ENCODE data around the gene ZFYVE21. TPM values are rescaled to one million over a fixed set of nuclear protein-coding genes. Genes with fewer than 3 reads are reported as not detected.
"Not testable (repeated sequence)": the region's sequence is repeated elsewhere in the genome, so short reads cannot be mapped to it uniquely, and the experiment has no call there.

Gene ZFYVE21
- total RNA-seq, 2 experiments from 2014 or later: 17.4 to 18.6 TPM

GRCh38 chr14:103772078-103772712, 56.6 kb downstream of the ZFYVE21 start:
- no peak overlapping the region for H3K27ac Mint-ChIP-seq
- no peaks in the 10 kb centered on the region for H3K27me3 Mint-ChIP-seq
- no peak for ATAC-seq
- no peaks in the 10 kb centered on the region for H3K9me3 Mint-ChIP-seq (ENCODE audit: low read depth)
- CTCF ChIA-PET: no interaction called here
- H3K4me1 Mint-ChIP-seq: no peaks in the 10 kb centered on the region
- no peak overlapping the region for H3K4me3 Mint-ChIP-seq
- DNase-seq: no peak
- H3K36me3 Mint-ChIP-seq: peaks cover 7% of the 10 kb centered on the region

- Mint-ChIP-seq H3K9me3 (ENCODE audit: low read depth) (no peaks in the 10 kb centered on the region), H3K27ac (no peak overlapping the region), H3K36me3 (peaks cover 8% of the 10 kb centered on the region), H3K27me3 (no peaks in the 10 kb centered on the region), H3K4me3 (no peak overlapping the region), H3K4me1 (no peaks in the 10 kb centered on the region)
- CTCF ChIA-PET: interaction anchor here (0.6 kb wide), 1 partner anchor 50 kb away, joined by 3 read pairs; no protein-coding TSS in a partner anchor
- no peak for DNase-seq
- no peak for ATAC-seq
These were observed 57.9 kb downstream of the ZFYVE21 start for GRCh38 chr14:103773521-103773920.

GRCh38 chr14:103775506-103775905, 59.9 kb downstream of the ZFYVE21 start:
- ATAC-seq: no peak
- Mint-ChIP-seq H3K9me3 (ENCODE audit: low read depth) (no peaks in the 10 kb centered on the region), H3K4me3 (no peak overlapping the region), H3K27ac (no peak overlapping the region), H3K36me3 (peaks cover 8% of the 10 kb centered on the region), H3K27me3 (no peaks in the 10 kb centered on the region), H3K4me1 (no peaks in the 10 kb centered on the region)
- CTCF ChIA-PET: no interaction called here
- no peak for DNase-seq

- H3K27me3 Mint-ChIP-seq; ATAC-seq; DNase-seq; H3K4me1 Mint-ChIP-seq; H3K27ac Mint-ChIP-seq; H3K9me3 Mint-ChIP-seq (ENCODE audit: low read depth); CTCF ChIA-PET; H3K36me3 Mint-ChIP-seq; H3K4me3 Mint-ChIP-seq: not testable (repeated sequence)
These were observed 60.7 kb downstream of the ZFYVE21 start for GRCh38 chr14:103776319-103776718.

GRCh38 chr14:103782376-103782775, 66.8 kb downstream of the ZFYVE21 start:
- no peaks in the 10 kb centered on the region for H3K36me3 Mint-ChIP-seq
- DNase-seq: no peak
- H3K27me3 Mint-ChIP-seq: no peaks in the 10 kb centered on the region
- H3K4me1 Mint-ChIP-seq: no peaks in the 10 kb centered on the region
- no peak overlapping the region for H3K4me3 Mint-ChIP-seq
- no peak overlapping the region for H3K27ac Mint-ChIP-seq
- no peaks in the 10 kb centered on the region for H3K9me3 Mint-ChIP-seq (ENCODE audit: low read depth)
- ATAC-seq: no peak
- CTCF ChIA-PET: no interaction called here

Other genes starting within 250 kb of the ZFYVE21 start
- 1 to 10 TPM; 1.2 to 6.1 TPM for gene CKB, start 193.0 kb upstream of the ZFYVE21 start, total RNA-seq
- gene TRMT61A, start 186.6 kb upstream of the ZFYVE21 start, total RNA-seq: 1 to 10 TPM; 7.3 to 9.6 TPM
- gene BAG5, start 153.2 kb upstream of the ZFYVE21 start, total RNA-seq: 10 to 100 TPM; 29.9 to 32.3 TPM
- gene COA8, start 152.8 kb upstream of the ZFYVE21 start, total RNA-seq: 10 to 100 TPM; 29.1 to 33.5 TPM
- 100 to 1,000 TPM; 171 to 206 TPM for gene KLC1, start 86.6 kb upstream of the ZFYVE21 start, total RNA-seq
- gene XRCC3, start 359 bp upstream of the ZFYVE21 start, total RNA-seq: 10 to 100 TPM; 64.3 to 68.8 TPM
- 10 to 100 TPM in 1 of 2 experiments, 1 to 10 TPM in 1; 8.6 to 11.7 TPM for gene PPP1R13B, start 131.8 kb downstream of the ZFYVE21 start, total RNA-seq
- gene TDRD9, start 212.6 kb downstream of the ZFYVE21 start, total RNA-seq: 1 to 10 TPM; 1.1 to 1.2 TPM
- gene RD3L, start 226.7 kb downstream of the ZFYVE21 start, total RNA-seq: not detected

All from activated CD8-positive, alpha-beta memory T cell treated with anti-CD3 and anti-CD28 coated beads, Interleukin-2, amount 10 ng/mL, durations not matched to agents 7 days and 5 days (primary cell).